GM18498 (cell line): ENCODE measurements around the gene UMPS.
"Not testable (repeated sequence)": the region's sequence is repeated elsewhere in the genome, so short reads cannot be mapped to it uniquely, and the experiment has no call there.

Experiments
- ATAC-seq: cut with Tn5 transposase; IDR thresholded peaks from one replicate; pipeline ENCODE4 v1.9.1; 2021; ENCODE audit warnings: mild to moderate bottlenecking, moderate library complexity; ENCODE audit not compliant: unreplicated experiment

The UMPS gene

GRCh38 chr3:124705552-124705951 is 24.7 kb upstream of the UMPS start:
- no peak for ATAC-seq

GRCh38 chr3:124707223-124707622 is 23.0 kb upstream of the UMPS start:
- not testable (repeated sequence) for ATAC-seq

GRCh38 chr3:124707656-124708062 is 22.6 kb upstream of the UMPS start:
- ATAC-seq: no peak

GRCh38 chr3:124714223-124714853 is 15.9 kb upstream of the UMPS start:
- no peak for ATAC-seq

GRCh38 chr3:124722589-124722988 is 7.7 kb upstream of the UMPS start:
- ATAC-seq: no peak

GRCh38 chr3:124730941-124731297 is 667 bp downstream of the UMPS start:
- ATAC-seq: no peak

- no peak for ATAC-seq
Observed at GRCh38 chr3:124731760-124732159, 1.5 kb downstream of the UMPS start.

- no peak for ATAC-seq
Observed at GRCh38 chr3:124741027-124741426, 10.8 kb downstream of the UMPS start.

- ATAC-seq: no peak
Observed at GRCh38 chr3:124745756-124746155, 15.5 kb downstream of the UMPS start.

GRCh38 chr3:124747111-124747981 is 17.1 kb downstream of the UMPS start:
- ATAC-seq: no peak

GRCh38 chr3:124748560-124749198 is 18.4 kb downstream of the UMPS start:
- no peak for ATAC-seq

GRCh38 chr3:124749877-124750276 is 19.6 kb downstream of the UMPS start:
- ATAC-seq: not testable (repeated sequence)

- no peak for ATAC-seq
Observed at GRCh38 chr3:124751501-124751900, 21.2 kb downstream of the UMPS start.

GRCh38 chr3:124752051-124752450 is 21.8 kb downstream of the UMPS start:
- ATAC-seq: no peak

- ATAC-seq: not testable (repeated sequence)
Observed at GRCh38 chr3:124757926-124758325, 27.7 kb downstream of the UMPS start.

- ATAC-seq: no peak
Observed at GRCh38 chr3:124758851-124759635, 28.8 kb downstream of the UMPS start.

GRCh38 chr3:124759666-124760401 is 29.6 kb downstream of the UMPS start:
- no peak for ATAC-seq

GRCh38 chr3:124760601-124761000 is 30.3 kb downstream of the UMPS start:
- no peak for ATAC-seq

- peak; percentile 74 for ATAC-seq
Observed at GRCh38 chr3:124761250-124761796, 31.1 kb downstream of the UMPS start.
